AG10803 (cell line): ENCODE measurements around the gene CAPN6.

Experiments used
- DNase-seq: peaks from one replicate; pipeline ENCODE4 v3.0.0; 2010; ENCODE audit warnings: low read depth
- H3K4me3 ChIP-seq: 2 replicates; pipeline ENCODE4 v1.5.1; 2011; ENCODE audit warnings: mild to moderate bottlenecking, low read length, control low read depth
- TF ChIP-seq, protein P1 (sequence below): conservative IDR thresholded peaks from 2 replicates; pipeline ENCODE4 v1.5.1; 2011; ENCODE audit warnings: mild to moderate bottlenecking, low read length, control low read depth, inconsistent platforms

The CAPN6 gene

DNA sequence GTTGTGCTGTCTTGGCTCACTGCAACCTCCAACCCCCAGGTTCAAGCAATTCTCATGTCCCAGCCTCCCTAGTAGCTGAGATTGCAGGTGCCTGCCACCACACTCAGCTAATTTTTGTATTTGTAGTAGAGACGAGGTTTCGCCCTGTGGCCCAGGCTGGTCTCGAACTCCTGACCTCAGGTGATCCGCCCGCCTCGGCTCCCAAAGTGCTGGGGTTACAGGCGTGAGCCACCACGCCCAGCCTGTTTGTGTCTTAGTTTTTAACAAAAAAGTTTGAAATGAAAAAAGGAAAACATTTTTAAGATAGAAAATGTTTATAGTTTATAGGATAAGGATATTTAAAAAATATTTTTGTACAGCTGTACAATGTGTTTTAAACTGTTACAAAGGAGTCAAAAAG, 62.4 kb downstream of the CAPN6 start:
- TF ChIP-seq, protein P1, sequence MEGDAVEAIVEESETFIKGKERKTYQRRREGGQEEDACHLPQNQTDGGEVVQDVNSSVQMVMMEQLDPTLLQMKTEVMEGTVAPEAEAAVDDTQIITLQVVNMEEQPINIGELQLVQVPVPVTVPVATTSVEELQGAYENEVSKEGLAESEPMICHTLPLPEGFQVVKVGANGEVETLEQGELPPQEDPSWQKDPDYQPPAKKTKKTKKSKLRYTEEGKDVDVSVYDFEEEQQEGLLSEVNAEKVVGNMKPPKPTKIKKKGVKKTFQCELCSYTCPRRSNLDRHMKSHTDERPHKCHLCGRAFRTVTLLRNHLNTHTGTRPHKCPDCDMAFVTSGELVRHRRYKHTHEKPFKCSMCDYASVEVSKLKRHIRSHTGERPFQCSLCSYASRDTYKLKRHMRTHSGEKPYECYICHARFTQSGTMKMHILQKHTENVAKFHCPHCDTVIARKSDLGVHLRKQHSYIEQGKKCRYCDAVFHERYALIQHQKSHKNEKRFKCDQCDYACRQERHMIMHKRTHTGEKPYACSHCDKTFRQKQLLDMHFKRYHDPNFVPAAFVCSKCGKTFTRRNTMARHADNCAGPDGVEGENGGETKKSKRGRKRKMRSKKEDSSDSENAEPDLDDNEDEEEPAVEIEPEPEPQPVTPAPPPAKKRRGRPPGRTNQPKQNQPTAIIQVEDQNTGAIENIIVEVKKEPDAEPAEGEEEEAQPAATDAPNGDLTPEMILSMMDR = no peak
- DNase-seq = no peak
- H3K4me3 ChIP-seq = no peak overlapping the region

DNA sequence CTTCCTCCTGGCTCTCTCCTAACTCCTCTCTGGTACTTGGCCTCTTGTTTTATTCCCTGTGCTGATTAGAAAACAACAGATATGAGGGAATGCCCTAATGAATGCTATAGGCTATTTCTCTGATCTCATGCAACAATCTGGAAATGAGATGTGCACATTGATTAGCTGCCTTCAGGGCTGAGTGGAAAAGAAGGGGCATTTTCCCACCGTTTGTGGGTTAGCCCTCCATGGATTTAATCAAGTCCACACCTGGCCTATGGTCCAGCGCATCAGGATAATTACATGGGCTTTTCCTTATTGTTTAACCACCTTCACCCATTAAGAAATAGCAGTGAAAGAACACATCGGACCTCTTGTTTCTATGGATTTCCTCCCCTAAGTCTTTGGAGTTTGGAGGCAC, 70.0 kb downstream of the CAPN6 start:
- H3K4me3 ChIP-seq = no peak overlapping the region
- TF ChIP-seq, protein P1 = no peak
- no peak for DNase-seq

DNA sequence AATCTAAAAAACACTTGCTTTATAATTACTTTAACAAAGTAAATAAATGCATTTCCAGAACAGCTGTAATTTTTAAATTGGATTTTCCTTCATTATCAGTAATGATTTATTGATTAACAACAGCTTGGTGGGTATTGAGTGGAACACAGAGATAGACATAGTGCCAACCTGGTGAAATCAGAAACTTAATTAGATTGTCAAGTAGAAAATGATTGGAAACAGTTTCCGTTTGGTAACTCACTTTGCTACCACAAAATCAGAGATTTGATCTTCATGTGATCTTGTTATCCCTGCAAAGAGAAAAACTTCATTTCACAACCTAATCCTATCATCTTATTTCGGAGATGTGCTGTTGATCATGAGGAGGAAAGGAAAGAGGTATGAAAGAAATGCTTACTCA, 70.8 kb downstream of the CAPN6 start:
- TF ChIP-seq, protein P1 = no peak
- no peak overlapping the region for H3K4me3 ChIP-seq

More for the DNA sequence above, 70.8 kb downstream of the CAPN6 start:
- DNase-seq = no peak
